B cell (primary cell): Measurements from ENCODE around the gene XXYLT1. TPM values are rescaled to one million over a fixed set of nuclear protein-coding genes. Genes with fewer than 3 reads are reported as not detected.

Source experiments
- ATAC-seq: fragments of 200-7000 bp; cut with Tn5 transposase; one replicate; pipeline ENCODE4 v1.10.0; 2021; ENCODE audit warnings: low read depth, mild to moderate bottlenecking, moderate number of reproducible peaks, moderate library complexity
- CTCF ChIA-PET: fragments of 350-600 bp; sonication (Branson Sonifier 250); formaldehyde crosslinking; loops from one replicate; lab custom pipeline; 2021; ENCODE audit warnings: antibody characterized with exemption, inconsistent platforms; lab: Charles Lee
- POLR2A ChIA-PET: fragments of 350-600 bp; sonication (Branson Sonifier 250); formaldehyde crosslinking; loops from one replicate; lab custom pipeline; 2021; ENCODE audit warnings: antibody characterized with exemption; lab: Charles Lee
- DNase-seq: peaks from one replicate; pipeline ENCODE4 v3.0.0; 2013
- H2AFZ ChIP-seq: 2 replicates; pipeline ENCODE4 v1.6.1; 2012; ENCODE audit warnings: mild to moderate bottlenecking, low read depth, low read length; ENCODE audit not compliant: insufficient read depth, poor library complexity, severe bottlenecking
- H3K27ac ChIP-seq, 2 donors: 1 replicate in 1 of 2; 2 replicates in 1 of 2; pipeline ENCODE4 v1.5.1; 2012 to 2013; ENCODE audit warnings: low read length in 2 of 2, mild to moderate bottlenecking in 2 of 2, moderate library complexity in 1 of 2
- H3K27me3 ChIP-seq, 4 experiments: fragments of 200-600 bp in 1 of 4; sonication (generic) in 1 of 4; replicated peaks in 1 of 4; 1 replicate in 2 of 4; 2 replicates in 2 of 4; pipeline versions ENCODE4 v1.6.1 to v1.7.0; 2013 to 2016; ENCODE audit warnings: low read length in 3 of 4, mild to moderate bottlenecking in 2 of 4, mixed read lengths in 1 of 4, moderate library complexity in 1 of 4; ENCODE audit not compliant: insufficient read depth in 4 of 4, control insufficient read depth in 3 of 4; ENCODE audit errors: control extremely low read depth in 1 of 4
- H3K36me3 ChIP-seq, 2 experiments: replicated peaks in 1 of 2; 1 replicate in 1 of 2; 2 replicates in 1 of 2; pipeline versions ENCODE4 v1.6.1 to v1.7.1; 2013; ENCODE audit warnings: low read length in 1 of 2; ENCODE audit not compliant: insufficient read depth in 2 of 2, control insufficient read depth in 1 of 2; ENCODE audit errors: control extremely low read depth in 1 of 2, extremely low read depth in 1 of 2
- H3K4me1 ChIP-seq, 2 donors: fragments of 200-600 bp in 1 of 2; sonication (generic) in 1 of 2; 1 replicate in 1 of 2; 2 replicates in 1 of 2; pipeline versions ENCODE4 v1.5.1 to v1.6.1; 2013 to 2017; ENCODE audit warnings: low read length in 2 of 2; ENCODE audit not compliant: control insufficient read depth in 2 of 2, insufficient read depth in 2 of 2
- H3K4me2 ChIP-seq: replicated peaks from 2 replicates; pipeline ENCODE3; 2012; ENCODE audit warnings: mild to moderate bottlenecking, low read depth, low read length; ENCODE audit not compliant: poor library complexity, severe bottlenecking
- H3K4me3 ChIP-seq, 5 experiments: fragments of 200-600 bp in 1 of 5; sonication (generic) in 1 of 5; 1 replicate in 3 of 5; 2 replicates in 2 of 5; pipeline versions ENCODE4 v1.5.1 to v1.7.0; 2011 to 2016; ENCODE audit warnings: low read length in 4 of 5, mild to moderate bottlenecking in 4 of 5, low read depth in 2 of 5, control low read depth in 1 of 5, moderate library complexity in 1 of 5; ENCODE audit not compliant: insufficient read depth in 1 of 5; ENCODE audit errors: control extremely low read depth in 1 of 5, extremely low read depth in 1 of 5
- H3K79me2 ChIP-seq: fragments of 200-600 bp; sonication (generic); one replicate; pipeline ENCODE4 v1.6.0; 2016; ENCODE audit warnings: low read length; ENCODE audit not compliant: control insufficient read depth, insufficient read depth
- H3K9ac ChIP-seq: fragments of 200-600 bp; sonication (generic); 2 replicates; pipeline ENCODE4 v1.6.1; 2017; ENCODE audit warnings: mild to moderate bottlenecking, low read length, moderate library complexity
- H3K9me3 ChIP-seq, 3 donors: one replicate each; pipeline versions ENCODE4 v1.6.1 to v1.7.1; 2013; ENCODE audit warnings: low read length in 2 of 3; ENCODE audit not compliant: control insufficient read depth in 2 of 3, insufficient read depth in 1 of 3; ENCODE audit errors: control extremely low read depth in 1 of 3
- H4K20me1 ChIP-seq: 2 replicates; pipeline ENCODE4 v1.6.0; 2012; ENCODE audit warnings: mild to moderate bottlenecking, low read length; ENCODE audit not compliant: insufficient read depth, control insufficient read depth, poor library complexity, severe bottlenecking
- H3K27ac Mint-ChIP-seq: one replicate; pipeline ENCODE4 v1.8.0; 2021; ENCODE audit warnings: mixed read lengths
- H3K27me3 Mint-ChIP-seq: one replicate; pipeline ENCODE4 v1.8.0; 2021; ENCODE audit warnings: mixed read lengths
- H3K4me1 Mint-ChIP-seq: one replicate; pipeline ENCODE4 v1.8.0; 2021; ENCODE audit warnings: mixed read lengths
- H3K4me3 Mint-ChIP-seq: one replicate; pipeline ENCODE4 v1.8.0; 2021; ENCODE audit warnings: mixed read lengths
- H3K9me3 Mint-ChIP-seq: one replicate; pipeline ENCODE4 v1.8.0; 2022; ENCODE audit warnings: mixed read lengths; ENCODE audit not compliant: insufficient read depth
- CTCF ChIP-seq: fragments of 200-600 bp; IDR thresholded peaks from one replicate; pipeline ENCODE4 v1.8.0; 2022; ENCODE audit warnings: antibody characterized with exemption, mild to moderate bottlenecking
- EZH2 ChIP-seq: IDR thresholded peaks from 2 replicates; pipeline ENCODE4 v1.6.1; 2012; ENCODE audit warnings: borderline replicate concordance, low read depth, mild to moderate bottlenecking, moderate library complexity, low read length; ENCODE audit not compliant: insufficient read depth, poor library complexity, severe bottlenecking
- WGBS: methylation state at CpG from one replicate; pipeline ENCODE4 v1.1.5; 2013; ENCODE audit warnings: missing lambda C conversion rate; ENCODE audit not compliant: insufficient coverage; 5-methylcytosine and 5-hydroxymethylcytosine counted together
- intact Hi-C: fragments of 100-400 bp; cut with micrococcal nuclease; formaldehyde crosslinking; loops from one replicate; pipeline ENCODE4 v1.10.0; 2022
- polyA plus RNA-seq: library from polyadenylated mRNA; depleted of rRNA; stranded (reverse); fragments of >200 nt; gene quantifications from 2 replicates; pipeline ENCODE4 v1.2.3, GENCODE V29; 2012
- total RNA-seq, 2 donors: library from RNA; stranded (reverse); fragments of 120-200 nt in 1 of 2; gene quantifications; 1 replicate in 1 of 2; 2 replicates in 1 of 2; pipeline versions ENCODE4 v1.2.3 to v1.2.4, GENCODE V29; 2013 to 2022

XXYLT1 gene
- total and polyA plus RNA-seq, 2 donors (not counting 1 experiment from before 2014, with no cell fraction given) = 2.6 to 11.2 TPM

GRCh38 chr3:195319060-195319459, 48.1 kb upstream of the XXYLT1 start:
- Histone ChIP-seq H3K9me3 (peaks cover 3 to 22% (median 14%) of the 10 kb centered on the region in 3 donors), H3K4me1 (no peaks in the 10 kb centered on the region), H3K4me2 (no peak overlapping the region), H2AFZ (no peak overlapping the region), H3K27me3 (no peaks in the 10 kb centered on the region), H3K4me3 (no peak overlapping the region), H3K36me3 (peaks cover 0 to 35% of the 10 kb centered on the region in 2 experiments), H3K27ac (no peak overlapping the region), H4K20me1 (peaks cover 3% of the 10 kb centered on the region), H3K79me2 (peaks cover 2% of the 10 kb centered on the region), H3K9ac (no peak overlapping the region)
- Mint-ChIP-seq H3K27ac (no peak overlapping the region), H3K9me3 (no peaks in the 10 kb centered on the region), H3K4me1 (no peaks in the 10 kb centered on the region), H3K27me3 (no peaks in the 10 kb centered on the region), H3K4me3 (no peak overlapping the region)
- POLR2A ChIA-PET = no interaction called here
- 98% methylated on average over 5 of the region's 5 CpGs for WGBS
- CTCF ChIA-PET = no interaction called here
- ATAC-seq (no peak), DNase-seq (no peak)
- TF ChIP-seq EZH2 (no peak), CTCF (no peak)
- intact Hi-C loops = no loop called here

GRCh38 chr3:195312714-195313113, 41.8 kb upstream of the XXYLT1 start:
- 40% methylated on average over 1 of the region's 6 CpGs for WGBS
- Histone ChIP-seq H3K4me1 (no peaks in the 10 kb centered on the region), H3K79me2 (peaks cover 2% of the 10 kb centered on the region), H3K9ac (no peak overlapping the region), H3K27me3 (no peaks in the 10 kb centered on the region), H2AFZ (no peak overlapping the region), H3K4me3 (no peak overlapping the region), H3K9me3 (no peaks in the 10 kb centered on the region), H3K36me3 (peaks cover 3 to 13% of the 10 kb centered on the region in 2 experiments), H3K4me2 (no peak overlapping the region), H4K20me1 (no peaks in the 10 kb centered on the region), H3K27ac (no peak overlapping the region)
- TF ChIP-seq EZH2 = no peak
- no peak for TF ChIP-seq CTCF
- Mint-ChIP-seq H3K27me3 (no peaks in the 10 kb centered on the region), H3K9me3 (no peaks in the 10 kb centered on the region), H3K27ac (peak overlapping the region; percentile 42), H3K4me1 (no peaks in the 10 kb centered on the region), H3K4me3 (no peak overlapping the region)
- DNase-seq (no peak), ATAC-seq (no peak)
- intact Hi-C loops = no loop called here
- ChIA-PET POLR2A (no interaction called here), CTCF (interaction anchor here (1.3 kb wide), 1 partner anchor 210 kb away, joined by 4 read pairs; no protein-coding TSS in a partner anchor)
